Kidney tubule cell (primary cell): ENCODE results near the gene TGFB1I1.
"Not testable (repeated sequence)": the region's sequence is repeated elsewhere in the genome, so short reads cannot be mapped to it uniquely, and the experiment has no call there.

ENCODE experiments used
- DNase-seq: peaks from one replicate; pipeline ENCODE4 v3.0.0-alpha.2; 2018; ENCODE audit warnings: low spot score

The TGFB1I1 gene

GRCh38 chr16:31517800-31518402 lies 45.9 kb downstream of the TGFB1I1 start:
- DNase-seq: no peak

GRCh38 chr16:31519759-31520431 lies 47.9 kb downstream of the TGFB1I1 start:
- no peak for DNase-seq

- no peak for DNase-seq
Observed at GRCh38 chr16:31521368-31521767, 49.4 kb downstream of the TGFB1I1 start.

GRCh38 chr16:31522071-31522470 lies 50.1 kb downstream of the TGFB1I1 start:
- DNase-seq: no peak

GRCh38 chr16:31523768-31524167 lies 51.8 kb downstream of the TGFB1I1 start:
- DNase-seq: not testable (repeated sequence)

- DNase-seq: no peak
Observed at GRCh38 chr16:31525113-31525512, 53.2 kb downstream of the TGFB1I1 start.
